C4-2B (cell line): ENCODE measurements around the gene IL33.

ENCODE experiments used
- ZFX ChIP-seq: fragments of 450-650 bp; IDR thresholded peaks from 2 replicates; pipeline ENCODE4 v1.6.1; 2017
- TF ChIP-seq, protein P1 (sequence below): fragments of 450-650 bp; conservative IDR thresholded peaks from 2 replicates; pipeline ENCODE4 v1.5.1; 2017; ENCODE audit warnings: mild to moderate bottlenecking

- TF ChIP-seq, protein P1, sequence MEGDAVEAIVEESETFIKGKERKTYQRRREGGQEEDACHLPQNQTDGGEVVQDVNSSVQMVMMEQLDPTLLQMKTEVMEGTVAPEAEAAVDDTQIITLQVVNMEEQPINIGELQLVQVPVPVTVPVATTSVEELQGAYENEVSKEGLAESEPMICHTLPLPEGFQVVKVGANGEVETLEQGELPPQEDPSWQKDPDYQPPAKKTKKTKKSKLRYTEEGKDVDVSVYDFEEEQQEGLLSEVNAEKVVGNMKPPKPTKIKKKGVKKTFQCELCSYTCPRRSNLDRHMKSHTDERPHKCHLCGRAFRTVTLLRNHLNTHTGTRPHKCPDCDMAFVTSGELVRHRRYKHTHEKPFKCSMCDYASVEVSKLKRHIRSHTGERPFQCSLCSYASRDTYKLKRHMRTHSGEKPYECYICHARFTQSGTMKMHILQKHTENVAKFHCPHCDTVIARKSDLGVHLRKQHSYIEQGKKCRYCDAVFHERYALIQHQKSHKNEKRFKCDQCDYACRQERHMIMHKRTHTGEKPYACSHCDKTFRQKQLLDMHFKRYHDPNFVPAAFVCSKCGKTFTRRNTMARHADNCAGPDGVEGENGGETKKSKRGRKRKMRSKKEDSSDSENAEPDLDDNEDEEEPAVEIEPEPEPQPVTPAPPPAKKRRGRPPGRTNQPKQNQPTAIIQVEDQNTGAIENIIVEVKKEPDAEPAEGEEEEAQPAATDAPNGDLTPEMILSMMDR: no peak
- TF ChIP-seq ZFX: no peak
Observed at GRCh38 chr9:6184749-6185645, 30.6 kb upstream of the IL33 start.
